ENCODE measurements around the gene XPA.

- TF ChIP-seq CTCF (IDR thresholded peaks at IDR 0.05; ENCODE audit: insufficient read depth, low read depth, low read length) (no peak), EZH2 (IDR thresholded peaks at IDR 0.05; ENCODE audit: insufficient read depth, low read length) (no peak)
Measured at GRCh38 chr9:97711223-97711626, 14.1 kb upstream of the XPA start.

All from astrocyte (in vitro differentiated cells and primary cell).